Amygdala (tissue), 56 donors: ENCODE measurements around the gene TRABD2B.
A peak's percentile ranks its signal among the peaks of the same experiment; 100 is the strongest.

ENCODE experiments used
- DNase-seq, 56 donors: peaks; one replicate each; lab custom pipeline; 2025; lab: John Stamatoyannopoulos, UW

TRABD2B gene

DNA sequence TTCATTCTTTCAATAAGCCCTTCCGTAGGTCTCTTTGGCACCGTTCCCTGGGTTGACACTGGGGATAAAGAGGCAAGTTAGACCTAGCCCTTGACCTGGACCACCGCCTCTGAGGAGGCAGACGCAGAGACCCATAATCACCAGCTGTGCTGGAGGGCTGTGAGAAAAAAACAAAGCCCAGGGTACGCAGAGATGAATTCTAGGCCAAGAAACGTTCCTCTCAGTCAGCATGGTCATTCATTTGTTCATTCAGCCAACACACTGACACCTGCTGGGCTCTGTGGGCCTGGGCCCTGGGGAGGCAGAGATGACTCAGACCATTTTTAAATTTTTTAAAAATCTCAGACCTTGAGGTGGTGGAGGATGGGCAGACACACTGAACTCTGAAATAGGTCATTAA, 26.3 kb upstream of the TRABD2B start:
- DNase-seq: no peak

DNA sequence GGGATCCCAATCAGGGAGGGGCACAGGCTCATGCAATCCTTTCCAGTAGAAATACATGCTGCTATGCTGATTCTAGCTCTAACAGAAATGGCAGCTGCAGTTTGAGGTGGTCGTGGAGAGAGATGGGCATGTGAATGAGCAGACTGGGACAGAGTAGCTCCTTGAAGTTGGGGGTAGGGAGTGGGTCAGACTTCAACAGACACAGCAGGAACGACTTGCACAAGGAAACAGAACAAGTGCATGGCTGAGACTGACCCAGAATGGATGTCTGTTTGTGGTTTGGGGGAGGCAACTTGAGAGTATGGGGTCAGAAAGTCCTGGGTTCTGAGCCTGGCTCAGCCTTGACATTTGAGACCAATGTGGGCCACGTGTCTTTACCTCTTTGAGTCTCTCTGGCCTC, 25.1 kb upstream of the TRABD2B start:
- DNase-seq: no peak

GRCh38 chr1:48021792-48022191, 24.6 kb upstream of the TRABD2B start:
- no peak for DNase-seq

DNA sequence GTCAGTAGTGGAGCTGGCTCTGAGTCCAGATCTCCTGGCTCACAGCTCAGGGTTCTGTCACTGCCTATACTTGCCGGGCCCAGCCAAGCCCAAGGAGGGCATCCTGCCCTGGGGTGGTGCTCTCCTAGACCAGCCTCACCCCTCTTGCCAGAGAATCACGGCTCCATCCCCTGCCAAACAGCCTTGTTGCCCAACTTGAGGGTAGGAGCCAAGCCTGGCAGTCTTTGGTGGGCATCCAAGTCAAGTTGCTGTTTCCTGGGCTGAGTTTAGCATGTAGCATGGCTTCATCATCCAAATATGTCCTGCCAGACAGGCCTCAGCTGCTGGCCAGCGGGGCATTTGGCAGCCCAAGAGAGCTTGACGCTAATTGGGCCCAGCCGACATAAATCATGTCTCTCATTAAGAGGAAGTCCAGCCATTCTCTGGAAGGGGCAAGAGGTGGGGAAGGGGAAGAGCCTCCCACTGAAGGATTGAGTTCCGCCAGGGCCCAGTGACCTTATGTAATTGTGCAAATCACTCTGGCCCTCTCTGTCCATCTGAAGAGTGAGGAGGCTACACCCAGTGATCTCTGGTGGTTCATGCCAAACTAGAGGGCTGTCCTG, 22.6 kb upstream of the TRABD2B start:
- peak in 10 of 56 donors; percentile 10 to 37 (median 20) for DNase-seq

- no peak for DNase-seq
Measured at GRCh38 chr1:48018799-48019198, 21.6 kb upstream of the TRABD2B start.

- DNase-seq: no peak
Measured at GRCh38 chr1:48017716-48018115, 20.5 kb upstream of the TRABD2B start.

GRCh38 chr1:48016515-48016914, 19.3 kb upstream of the TRABD2B start:
- DNase-seq: no peak

DNA sequence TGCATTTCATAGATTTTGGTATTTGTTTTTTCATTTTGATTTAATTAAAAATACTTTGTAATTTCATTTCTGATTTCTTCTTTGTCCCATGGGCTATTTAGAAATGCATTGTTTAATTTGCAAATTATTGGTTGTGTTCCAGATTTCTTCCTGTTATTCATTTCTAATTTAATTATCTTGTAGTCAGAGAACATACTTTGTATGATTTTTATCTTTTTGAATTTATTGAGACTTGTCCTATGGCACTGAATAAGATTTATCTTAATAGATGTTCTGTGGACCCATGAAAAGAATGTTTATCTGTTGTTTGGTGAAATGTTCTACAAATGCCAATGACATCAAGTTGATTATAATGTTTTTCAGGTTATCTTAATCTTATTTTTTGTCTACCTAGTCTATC, 16.1 kb upstream of the TRABD2B start:
- no peak for DNase-seq

DNA sequence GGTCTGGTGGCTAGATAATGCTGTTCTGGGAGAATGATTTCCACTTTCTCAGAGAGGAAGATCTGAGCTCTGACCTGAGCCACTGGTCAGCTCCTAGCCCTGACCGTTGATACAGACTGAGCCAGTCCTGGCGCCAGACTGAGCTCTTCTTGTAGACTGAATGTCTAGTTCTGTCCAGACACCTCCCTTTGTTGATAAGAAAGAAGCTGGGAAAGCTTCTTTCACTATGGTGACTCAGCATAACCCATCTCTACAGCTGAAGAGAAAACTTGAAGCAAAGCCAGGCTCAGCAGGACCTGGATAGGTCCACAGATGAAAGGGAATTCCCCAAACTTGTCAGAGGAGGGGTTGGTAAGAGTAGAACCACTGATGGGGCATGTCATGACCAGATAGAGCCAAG, 9.9 kb upstream of the TRABD2B start:
- DNase-seq: no peak

DNA sequence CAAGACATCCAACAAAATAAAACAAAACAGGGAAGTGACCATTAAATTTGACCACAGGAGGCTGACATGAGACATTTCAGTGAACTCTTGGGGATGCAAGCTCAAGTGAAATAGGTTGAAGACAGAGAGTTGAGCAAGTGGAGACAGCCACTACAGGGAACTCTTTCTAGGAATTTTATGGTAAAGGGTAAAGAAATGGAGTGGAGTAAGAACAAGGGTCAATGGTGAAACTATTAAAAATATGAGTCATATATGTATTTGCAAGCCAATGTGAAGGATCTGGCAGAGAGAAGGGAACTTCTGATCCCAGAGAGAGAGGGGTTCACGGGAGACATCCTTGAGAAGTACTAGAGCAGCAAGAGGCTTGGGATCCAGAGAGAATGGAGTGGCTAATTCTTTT, 9.1 kb upstream of the TRABD2B start:
- DNase-seq: no peak

DNA sequence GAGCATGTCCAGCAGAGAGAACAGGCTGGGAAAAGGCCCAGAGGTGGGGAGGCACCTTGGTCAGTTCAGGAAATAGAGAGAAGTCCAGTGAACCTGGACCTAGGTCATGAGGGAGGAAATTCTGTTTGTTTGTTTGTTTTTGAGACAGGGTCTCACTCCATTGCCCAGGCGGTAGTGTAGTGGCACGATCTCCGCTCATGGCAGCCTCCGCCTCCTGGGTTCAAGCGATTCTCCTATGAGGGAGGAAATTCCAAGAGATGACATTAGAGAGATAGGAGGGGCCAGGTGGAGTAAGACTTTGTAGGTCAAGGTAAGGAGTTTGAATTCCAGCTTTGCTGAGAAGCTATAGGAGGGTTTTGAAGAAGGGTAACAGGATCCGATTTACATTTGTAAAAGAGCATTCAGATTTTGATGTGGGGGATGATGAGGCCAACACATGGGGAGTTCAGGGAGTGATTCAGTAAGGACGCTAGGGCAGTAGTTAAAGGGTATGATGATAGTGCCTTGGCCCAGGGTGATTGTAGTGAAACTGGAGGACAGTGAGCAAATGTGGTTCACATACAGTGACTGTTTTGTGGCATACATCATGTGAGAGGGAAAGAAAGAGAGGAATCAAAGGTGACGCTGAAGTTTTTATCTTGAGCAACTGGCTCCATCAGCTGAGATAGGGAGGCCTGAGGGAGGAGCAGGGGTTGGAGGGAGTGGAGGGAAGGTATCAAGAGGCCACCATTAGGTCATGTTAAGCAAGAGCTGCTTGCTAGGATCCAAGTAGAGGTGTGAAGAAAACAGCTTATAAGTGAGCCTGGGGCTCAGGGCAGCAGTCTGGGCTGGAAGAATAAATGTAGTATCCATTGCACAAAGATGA, 8.3 kb upstream of the TRABD2B start:
- no peak for DNase-seq

DNA sequence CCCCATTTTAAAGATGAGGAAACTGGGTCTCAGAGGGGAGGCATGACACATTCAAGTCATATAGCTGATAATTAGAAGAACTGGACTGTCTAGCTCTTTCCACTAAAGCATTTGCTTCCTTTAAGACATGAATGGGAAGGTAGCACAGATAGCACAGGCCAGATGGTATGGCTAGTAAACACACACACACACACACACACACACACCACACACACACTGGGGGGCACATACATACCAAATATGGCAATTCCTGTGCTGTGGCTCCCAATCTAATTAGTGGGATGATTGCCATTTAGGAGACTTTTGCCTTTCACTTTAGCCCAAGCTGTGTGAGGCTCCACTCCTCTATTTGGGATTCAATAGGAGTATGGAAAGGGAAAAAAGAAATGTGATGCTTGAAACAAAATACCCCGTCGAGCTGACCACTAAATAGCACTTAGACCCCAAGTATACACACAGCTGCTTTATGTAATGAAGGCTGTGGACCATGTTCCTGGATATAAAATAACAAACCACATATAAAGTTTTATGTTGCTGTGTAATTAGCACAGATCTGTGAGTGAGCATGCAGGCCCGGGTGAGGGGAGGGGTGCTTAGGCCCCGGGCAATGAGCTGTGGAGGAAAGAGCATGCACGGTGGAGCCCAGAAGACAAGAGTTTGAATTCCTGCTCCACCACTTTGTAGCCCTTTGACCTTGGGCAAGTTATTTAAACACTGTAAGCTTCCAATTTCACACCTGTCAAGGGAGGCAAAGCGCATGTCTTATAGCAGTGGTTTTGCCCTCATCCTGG, 6.8 kb upstream of the TRABD2B start:
- DNase-seq: no peak

DNA sequence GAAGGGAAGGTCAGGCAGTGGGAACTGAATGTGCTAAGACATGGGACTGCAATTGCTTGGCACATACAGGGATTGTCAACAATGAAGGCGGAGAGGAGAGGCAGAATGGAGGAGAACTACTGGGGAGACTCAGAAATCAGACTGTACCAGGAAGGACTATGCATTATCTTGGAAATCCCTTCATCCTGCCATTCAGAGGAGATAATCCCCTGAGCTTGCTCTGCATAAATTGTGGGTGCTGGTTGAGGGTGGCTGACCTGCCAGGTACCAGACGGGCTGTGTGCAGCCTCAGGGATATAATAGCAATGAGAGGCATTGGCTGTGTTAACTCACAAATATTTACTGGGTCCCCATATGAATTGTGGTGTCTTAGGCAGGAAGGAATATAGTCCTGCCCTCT, 5.0 kb upstream of the TRABD2B start:
- DNase-seq: no peak

- DNase-seq: no peak
Measured at GRCh38 chr1:48001696-48002095, 4.5 kb upstream of the TRABD2B start.

- DNase-seq: no peak
Measured at GRCh38 chr1:48000883-48001282, 3.7 kb upstream of the TRABD2B start.

GRCh38 chr1:47999097-47999496, 1.9 kb upstream of the TRABD2B start:
- DNase-seq: no peak

- no peak for DNase-seq
Measured at GRCh38 chr1:47998396-47998990, 1.3 kb upstream of the TRABD2B start.

DNA sequence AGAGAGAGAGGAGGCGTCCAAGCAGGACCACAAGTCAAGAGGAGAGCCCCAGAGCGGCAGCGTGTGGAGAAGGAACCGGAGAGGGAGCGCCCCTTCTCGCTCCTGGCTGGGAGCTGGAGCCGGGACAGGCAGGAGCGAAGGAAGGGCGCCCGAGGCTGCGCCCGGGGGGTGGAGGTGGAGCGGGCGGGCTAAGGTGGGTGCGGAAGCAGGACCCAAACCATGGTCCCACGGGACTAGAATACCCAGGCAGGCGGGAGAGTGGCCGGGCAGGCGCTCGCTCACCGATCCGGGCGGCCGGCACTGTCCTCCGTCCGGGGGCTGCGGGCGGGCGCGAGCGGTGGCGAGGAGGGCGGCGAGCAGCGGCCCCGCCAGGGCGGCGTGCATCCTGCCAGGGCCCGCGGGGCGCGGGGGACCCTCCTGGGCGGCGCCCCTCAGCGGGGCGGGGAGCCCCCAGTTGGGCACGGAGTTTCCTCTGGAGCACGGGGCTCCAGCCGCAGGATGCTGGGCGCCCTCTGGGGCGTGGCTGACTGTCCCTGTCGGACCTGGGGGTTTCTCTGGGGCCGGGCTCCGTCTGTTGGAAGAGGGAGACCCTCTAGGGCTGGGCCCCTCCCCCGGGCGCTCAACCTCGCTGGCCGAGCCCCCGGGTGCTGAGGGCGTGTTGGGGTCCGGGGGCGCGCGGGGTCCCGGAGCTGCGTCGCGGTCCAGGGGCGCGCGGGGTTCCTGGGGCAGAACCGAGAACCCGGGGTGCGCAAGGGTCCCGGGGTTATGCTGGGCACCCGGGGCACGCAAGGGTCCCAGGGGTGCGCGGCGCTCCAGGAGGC, 569 bp downstream of the TRABD2B start:
- DNase-seq: no peak

DNA sequence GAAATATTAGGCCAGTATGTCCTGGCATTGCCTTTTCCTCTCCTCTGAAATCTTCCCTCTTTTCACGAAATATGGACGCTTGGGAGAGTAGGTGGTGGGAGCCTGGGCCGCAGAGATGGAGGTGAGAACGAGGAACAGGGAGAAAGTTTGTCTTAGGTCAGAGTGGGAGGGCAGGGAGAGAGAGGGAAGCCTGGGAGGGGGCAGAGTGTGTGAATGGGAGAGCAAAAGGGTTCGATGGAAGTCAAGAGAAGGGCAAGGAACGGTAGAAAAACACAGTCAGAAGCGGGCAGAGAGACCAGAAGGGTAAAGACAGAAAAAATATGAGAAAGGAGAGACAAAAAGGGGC, 1.2 kb downstream of the TRABD2B start:
- DNase-seq: no peak

DNA sequence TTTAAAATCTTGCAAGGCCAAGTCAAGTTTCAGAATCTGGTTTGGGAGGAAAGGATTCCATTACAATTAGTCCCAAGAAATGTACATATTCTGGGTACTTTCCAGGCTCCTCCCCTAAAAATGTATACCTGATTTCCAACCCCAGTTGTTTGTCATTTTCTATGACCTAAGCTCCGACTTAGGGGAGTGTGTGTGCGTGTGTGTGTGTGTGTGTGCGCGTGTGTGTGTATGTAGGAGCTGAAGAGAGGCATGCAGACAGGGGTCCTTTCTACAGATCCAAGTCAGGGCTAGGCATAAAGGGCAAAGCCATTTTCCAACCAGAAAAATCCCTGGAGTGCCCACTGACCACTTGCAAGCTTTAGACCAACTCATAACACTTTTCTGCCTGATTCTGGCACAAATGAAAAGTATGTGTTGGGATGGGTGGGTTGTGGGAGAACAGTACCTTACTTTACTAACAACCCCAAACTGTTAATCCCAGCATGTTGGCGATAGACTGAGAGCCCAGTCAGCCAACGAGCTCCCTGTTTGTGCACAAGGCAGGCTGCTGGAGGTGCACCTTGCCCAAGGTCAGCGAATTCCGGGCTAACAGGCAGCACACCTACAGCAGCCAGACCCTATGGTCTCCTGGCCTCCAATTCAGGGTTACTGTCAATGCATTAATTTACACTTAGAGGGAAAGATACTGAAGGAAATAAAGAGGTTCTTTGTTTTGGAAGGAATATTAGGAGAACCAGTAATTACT, 1.7 kb downstream of the TRABD2B start:
- DNase-seq: no peak
